CD14-positive monocyte (primary cell): ENCODE measurements around the gene ANXA1. TPM values are rescaled to one million over a fixed set of nuclear protein-coding genes. Genes with fewer than 3 reads are reported as not detected.
A peak's percentile ranks its signal among the peaks of the same experiment; 100 is the strongest.

Experiments
- DNase-seq, 3 donors: peaks; one replicate each; pipeline ENCODE4 v3.0.0-alpha.2; 2011 to 2022
- H2AFZ ChIP-seq: 2 replicates; pipeline ENCODE4 v1.6.0; 2012; ENCODE audit warnings: mild to moderate bottlenecking, low read depth, low read length, inconsistent platforms; ENCODE audit not compliant: insufficient read depth, poor library complexity, severe bottlenecking
- H3K27ac ChIP-seq, 2 donors: 1 replicate in 1 of 2; 2 replicates in 1 of 2; pipeline ENCODE4 v1.5.1; 2012 to 2013; ENCODE audit warnings: low read length in 2 of 2, control low read depth in 1 of 2, inconsistent platforms in 1 of 2, low read depth in 1 of 2, mild to moderate bottlenecking in 1 of 2
- H3K27me3 ChIP-seq, 2 donors: one replicate each; pipeline versions ENCODE4 v1.6.0 to v1.6.1; 2011 to 2013; ENCODE audit warnings: low read length in 2 of 2; ENCODE audit not compliant: control insufficient read depth in 2 of 2, insufficient read depth in 2 of 2
- H3K36me3 ChIP-seq, 2 donors: replicated peaks in 1 of 2; 1 replicate in 1 of 2; 2 replicates in 1 of 2; pipeline versions ENCODE4 v1.5.1 to v1.6.1; 2012 to 2013; ENCODE audit warnings: low read length in 2 of 2, control low read depth in 1 of 2, inconsistent platforms in 1 of 2, mild to moderate bottlenecking in 1 of 2; ENCODE audit not compliant: insufficient read depth in 2 of 2, control insufficient read depth in 1 of 2
- H3K4me1 ChIP-seq, 2 donors: 1 replicate in 1 of 2; 2 replicates in 1 of 2; pipeline versions ENCODE4 v1.5.1 to v1.6.1; 2012 to 2013; ENCODE audit warnings: low read length in 2 of 2, control low read depth in 1 of 2, inconsistent platforms in 1 of 2, mild to moderate bottlenecking in 1 of 2, moderate library complexity in 1 of 2; ENCODE audit not compliant: insufficient read depth in 2 of 2, control insufficient read depth in 1 of 2
- H3K4me2 ChIP-seq: replicated peaks from 2 replicates; pipeline ENCODE3; 2012; ENCODE audit warnings: low read length, moderate library complexity, mild to moderate bottlenecking; ENCODE audit not compliant: poor library complexity, severe bottlenecking; ENCODE audit errors: extremely low read depth
- H3K4me3 ChIP-seq, 3 experiments: fragments of 200-600 bp in 1 of 3; sonication (generic) in 1 of 3; replicated peaks in 1 of 3; 1 replicate in 2 of 3; 2 replicates in 1 of 3; pipeline ENCODE4 v1.5.1; 2011 to 2013; ENCODE audit warnings: low read length in 3 of 3, mild to moderate bottlenecking in 3 of 3, control low read depth in 2 of 3, low read depth in 2 of 3, inconsistent platforms in 1 of 3, moderate library complexity in 1 of 3
- H3K79me2 ChIP-seq: 2 replicates; pipeline ENCODE4 v1.6.0; 2012; ENCODE audit warnings: mild to moderate bottlenecking, control low read depth, inconsistent platforms, low read length, moderate library complexity; ENCODE audit not compliant: insufficient read depth
- H3K9ac ChIP-seq: 2 replicates; pipeline ENCODE4 v1.6.0; 2017; ENCODE audit warnings: low read length, mild to moderate bottlenecking; ENCODE audit not compliant: insufficient read depth, poor library complexity, severe bottlenecking
- H3K9me3 ChIP-seq, 2 donors: replicated peaks in 1 of 2; 1 replicate in 1 of 2; 2 replicates in 1 of 2; pipeline versions ENCODE4 v1.5.1 to v1.6.1; 2012 to 2013; ENCODE audit warnings: low read length in 2 of 2, control low read depth in 1 of 2; ENCODE audit not compliant: control insufficient read depth in 1 of 2, insufficient read depth in 1 of 2
- H4K20me1 ChIP-seq: 2 replicates; pipeline ENCODE4 v1.6.0; 2012; ENCODE audit warnings: mild to moderate bottlenecking, low read length, control low read depth, moderate library complexity; ENCODE audit not compliant: insufficient read depth
- H3K27ac Mint-ChIP-seq, 7 donors: one replicate each; pipeline ENCODE4 v1.8.0; 2020; ENCODE audit warnings: mild to moderate bottlenecking in 7 of 7, mixed read lengths in 7 of 7, moderate library complexity in 6 of 7, inconsistent platforms in 2 of 7
- H3K27me3 Mint-ChIP-seq, 3 donors: one replicate each; pipeline ENCODE4 v1.8.0; 2021 to 2022; ENCODE audit warnings: low read depth in 3 of 3, mild to moderate bottlenecking in 3 of 3, mixed read lengths in 3 of 3, moderate library complexity in 3 of 3, inconsistent platforms in 1 of 3
- H3K36me3 Mint-ChIP-seq, 2 donors: one replicate each; pipeline ENCODE4 v1.8.0; 2020; ENCODE audit warnings: mixed read lengths in 2 of 2, inconsistent platforms in 1 of 2, mild to moderate bottlenecking in 1 of 2
- H3K4me1 Mint-ChIP-seq: one replicate; pipeline ENCODE4 v1.8.0; 2020; ENCODE audit warnings: mild to moderate bottlenecking, mixed read lengths
- H3K4me3 Mint-ChIP-seq, 2 donors: one replicate each; pipeline ENCODE4 v1.8.0; 2020; ENCODE audit warnings: mild to moderate bottlenecking in 2 of 2, mixed read lengths in 2 of 2, moderate library complexity in 1 of 2
- H3K9me3 Mint-ChIP-seq, 7 donors: one replicate each; pipeline ENCODE4 v1.8.0; 2020 to 2022; ENCODE audit warnings: mixed read lengths in 7 of 7, mild to moderate bottlenecking in 6 of 7, moderate library complexity in 6 of 7, inconsistent platforms in 2 of 7
- WGBS: methylation state at CpG from one replicate; pipeline ENCODE4 v1.1.5; 2013; ENCODE audit warnings: missing lambda C conversion rate; ENCODE audit not compliant: insufficient coverage; 5-methylcytosine and 5-hydroxymethylcytosine counted together
- intact Hi-C, 2 donors: fragments of 100-400 bp; cut with micrococcal nuclease; formaldehyde crosslinking; loops; one replicate each; pipeline versions ENCODE4 v1.15.0 to v1.15.1; 2023
- polyA plus RNA-seq, 3 donors: library from polyadenylated mRNA; depleted of rRNA in 1 of 3; unstranded in 2 of 3; stranded (reverse) in 1 of 3; fragments of 300-500 nt in 2 of 3; fragments of >200 nt in 1 of 3; fragmentation: Illumina TruSeq in 2 of 3; gene quantifications; 1 replicate in 2 of 3; 2 replicates in 1 of 3; pipeline ENCODE4 v1.2.3, GENCODE V29; 2012 to 2021
- TF ChIP-seq, protein P1 (sequence below): fragments of 200-600 bp; IDR thresholded peaks from one replicate; pipeline ENCODE4 v1.8.0; 2022; ENCODE audit warnings: antibody characterized with exemption, mild to moderate bottlenecking

ANXA1 gene
- polyA plus RNA-seq, 3 donors = 992 to 1,546 (median 1,157) TPM

DNA sequence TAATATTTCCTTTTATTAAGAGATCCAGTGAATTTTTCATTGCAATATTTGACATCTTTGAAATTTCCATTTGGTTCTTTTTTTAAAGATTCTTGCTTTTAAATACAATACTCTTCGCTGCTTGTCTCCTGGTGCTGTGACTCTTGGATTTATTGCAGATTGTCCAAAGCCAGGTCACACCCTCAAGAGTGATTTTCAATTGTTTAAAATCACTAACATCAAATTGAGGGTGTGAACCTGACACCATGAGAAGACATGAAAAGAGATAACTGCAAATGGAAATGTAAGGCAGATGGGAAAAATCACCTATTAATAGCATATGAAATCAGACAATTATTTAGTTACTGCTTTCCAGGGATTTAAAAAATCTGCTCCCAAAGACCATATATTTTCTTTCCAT is 42.6 kb downstream of the ANXA1 start:
- no CpG with 5 or more reads among the region's 1 CpG for WGBS

GRCh38 chr9:73199448-73199847 is 47.8 kb downstream of the ANXA1 start:
- Histone ChIP-seq H3K4me1 (peaks cover 8 to 19% of the 10 kb centered on the region in 2 donors), H3K9ac (no peak overlapping the region), H3K9me3 (no peaks in the 10 kb centered on the region), H3K36me3 (no peaks in the 10 kb centered on the region), H3K79me2 (no peaks in the 10 kb centered on the region), H3K27me3 (no peaks in the 10 kb centered on the region), H2AFZ (no peak overlapping the region), H4K20me1 (no peaks in the 10 kb centered on the region), H3K4me2 (no peak overlapping the region), H3K4me3 (no peak overlapping the region), H3K27ac (no peak overlapping the region)
- H3K36me3 Mint-ChIP-seq = no peaks in the 10 kb centered on the region
- H3K9me3 Mint-ChIP-seq = no peaks in the 10 kb centered on the region
- H3K4me3 Mint-ChIP-seq = no peak overlapping the region
- WGBS = no CpG with 5 or more reads among the region's 2 CpGs
- intact Hi-C loops = no loop called here
- no peak for DNase-seq
- H3K27ac Mint-ChIP-seq = peak overlapping the region in 1 of 7 donors; percentile 74
- peaks cover 22% of the 10 kb centered on the region for H3K4me1 Mint-ChIP-seq
- TF ChIP-seq, protein P1, sequence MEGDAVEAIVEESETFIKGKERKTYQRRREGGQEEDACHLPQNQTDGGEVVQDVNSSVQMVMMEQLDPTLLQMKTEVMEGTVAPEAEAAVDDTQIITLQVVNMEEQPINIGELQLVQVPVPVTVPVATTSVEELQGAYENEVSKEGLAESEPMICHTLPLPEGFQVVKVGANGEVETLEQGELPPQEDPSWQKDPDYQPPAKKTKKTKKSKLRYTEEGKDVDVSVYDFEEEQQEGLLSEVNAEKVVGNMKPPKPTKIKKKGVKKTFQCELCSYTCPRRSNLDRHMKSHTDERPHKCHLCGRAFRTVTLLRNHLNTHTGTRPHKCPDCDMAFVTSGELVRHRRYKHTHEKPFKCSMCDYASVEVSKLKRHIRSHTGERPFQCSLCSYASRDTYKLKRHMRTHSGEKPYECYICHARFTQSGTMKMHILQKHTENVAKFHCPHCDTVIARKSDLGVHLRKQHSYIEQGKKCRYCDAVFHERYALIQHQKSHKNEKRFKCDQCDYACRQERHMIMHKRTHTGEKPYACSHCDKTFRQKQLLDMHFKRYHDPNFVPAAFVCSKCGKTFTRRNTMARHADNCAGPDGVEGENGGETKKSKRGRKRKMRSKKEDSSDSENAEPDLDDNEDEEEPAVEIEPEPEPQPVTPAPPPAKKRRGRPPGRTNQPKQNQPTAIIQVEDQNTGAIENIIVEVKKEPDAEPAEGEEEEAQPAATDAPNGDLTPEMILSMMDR = no peak
- peaks cover 0 to 3% (median 2%) of the 10 kb centered on the region in 3 donors for H3K27me3 Mint-ChIP-seq

More for the DNA sequence above, 42.6 kb downstream of the ANXA1 start:
- H3K27ac ChIP-seq = no peak overlapping the region
- H3K9me3 Mint-ChIP-seq = no peaks in the 10 kb centered on the region
- H3K27me3 ChIP-seq = no peaks in the 10 kb centered on the region
- H3K36me3 Mint-ChIP-seq = no peaks in the 10 kb centered on the region
- no peaks in the 10 kb centered on the region for H3K36me3 ChIP-seq
- no peaks in the 10 kb centered on the region for H3K79me2 ChIP-seq
- H3K4me2 ChIP-seq = no peak overlapping the region
- no peaks in the 10 kb centered on the region for H3K4me1 ChIP-seq
- no peaks in the 10 kb centered on the region for H3K9me3 ChIP-seq
- DNase-seq = no peak
- H3K9ac ChIP-seq = no peak overlapping the region
- H3K27me3 Mint-ChIP-seq = peaks cover 0 to 2% (median 0%) of the 10 kb centered on the region in 3 donors
- no peak overlapping the region for H3K4me3 Mint-ChIP-seq
- no peak overlapping the region for H3K27ac Mint-ChIP-seq
- H4K20me1 ChIP-seq = no peaks in the 10 kb centered on the region
- intact Hi-C loops = no loop called here
- no peaks in the 10 kb centered on the region for H3K4me1 Mint-ChIP-seq
- H2AFZ ChIP-seq = no peak overlapping the region
- no peak overlapping the region for H3K4me3 ChIP-seq
- TF ChIP-seq, protein P1 = no peak
